Measurements from ENCODE around the gene TNFRSF12A. TPM values are rescaled to one million over a fixed set of nuclear protein-coding genes. Genes with fewer than 3 reads are reported as not detected.
A peak's percentile ranks its signal among the peaks of the same experiment; 100 is the strongest.

TNFRSF12A gene
- total and polyA plus RNA-seq, 2 of the 13 experiments (the other 11 are each of a cell fraction or from before 2014, with no cell fraction given): 61.9 to 66.0 TPM

DNA sequence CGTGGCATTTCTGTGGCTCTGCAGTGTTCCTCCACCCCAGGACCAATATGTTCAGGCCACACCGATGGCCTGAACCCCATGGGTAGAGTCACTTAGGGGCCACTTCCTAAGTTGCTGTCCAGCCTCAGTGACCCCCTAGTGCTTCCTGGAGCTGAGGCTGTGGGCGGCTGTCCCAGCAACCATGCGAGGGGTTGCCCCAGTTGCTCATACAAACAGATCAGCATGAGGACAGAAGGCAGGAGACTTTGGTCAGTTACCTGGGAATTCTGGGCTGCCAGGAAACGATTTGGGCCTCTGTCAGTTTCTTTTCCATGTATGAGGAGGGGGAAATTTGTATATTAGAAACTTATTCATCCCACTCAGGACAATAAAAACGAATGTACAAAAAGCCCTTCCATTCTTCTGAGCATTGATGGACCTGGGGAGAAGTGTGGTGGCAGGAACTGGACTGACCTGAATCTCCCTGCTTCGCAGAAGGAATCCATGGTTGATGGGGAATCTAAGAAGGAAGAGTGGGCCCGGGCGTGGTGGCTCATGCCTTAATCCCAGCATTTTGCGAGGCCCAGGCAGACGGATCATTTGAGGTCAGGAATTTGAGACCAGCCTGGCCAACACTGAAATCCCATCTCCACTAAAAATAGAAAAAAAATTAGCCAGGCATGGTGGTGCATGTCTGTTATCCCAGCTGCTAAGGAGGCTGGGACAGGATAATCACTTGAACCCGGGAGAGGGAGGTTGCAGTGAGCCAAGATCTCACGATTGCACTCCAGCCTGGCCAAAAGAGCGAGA is 40.4 kb downstream of the TNFRSF12A start:
- H3K36me3 ChIP-seq (replicated peaks in 1 of 2; ENCODE audit: control insufficient read depth in 1 of 2, insufficient read depth in 2 of 2, low read length in 2 of 2): no peaks in the 10 kb centered on the region
- H3K27me3 ChIP-seq (ENCODE audit: control insufficient read depth in 1 of 2, insufficient read depth in 2 of 2, low read length in 2 of 2): no peaks in the 10 kb centered on the region; a peak in 1 of 5 replicates
- DNase-seq (ENCODE audit: low spot score): no peak
- H4K20me1 ChIP-seq (ENCODE audit: insufficient read depth, low read length): no peaks in the 10 kb centered on the region
- peak overlapping the region; percentile 77; the same call in 1 of the 2 replicates for H3K9ac ChIP-seq (ENCODE audit: insufficient read depth, low read depth, low read length)
- FAIRE-seq: peak; percentile 4
- no TSS peak for BruUV-seq (replicated peaks)
- intact Hi-C loops (cut with micrococcal nuclease; ENCODE audit: unreplicated experiment): no loop called here
- 39% methylated on average over 12 of the region's 14 CpGs for WGBS (ENCODE audit: low lambda C conversion rate)
- peak overlapping the region in 1 of 3 experiments; percentile 91; a peak in 2 of 6 replicates for H3K4me3 ChIP-seq (replicated peaks in 1 of 3; ENCODE audit: insufficient read depth in 1 of 3, low read depth in 2 of 3, low read length in 3 of 3)
- no peak for TF ChIP-seq KAT2B (IDR thresholded peaks at IDR 0.05; ENCODE audit: borderline replicate concordance, low read depth, low read length)
- TF ChIP-seq ZNF781 (CRISPR knock-in tag; IDR thresholded peaks at IDR 0.05; ENCODE audit: borderline replicate concordance, not compliant biosample characterization): no peak
- no peak for TF ChIP-seq SRY (CRISPR knock-in tag; IDR thresholded peaks at IDR 0.05)
- TF ChIP-seq IRF9 (CRISPR knock-in tag; IDR thresholded peaks at IDR 0.05; ENCODE audit: borderline replicate concordance): 0 out of 2 replicates have a peak, but pooled peaks have one; percentile 24
- in situ Hi-C loops (cut with HindIII; ENCODE audit: extremely low pct_ligation_motif_present, low pct_unique_long_range_greater_than_20kb): no loop called here
- peak overlapping the region; percentile 99 for H3K4me2 ChIP-seq (ENCODE audit: low read depth, low read length)
- no peak overlapping the region for H2AFZ ChIP-seq (ENCODE audit: low read length)
- CTCF ChIA-PET (ENCODE audit: low intra/inter-chr PET ratio, low total read pairs): interaction anchor here (1.3 kb wide), 1 partner anchor 35 kb away, joined by 7 read pairs; no protein-coding TSS in a partner anchor
- peaks cover 3% of the 10 kb centered on the region for H3K79me2 ChIP-seq (ENCODE audit: insufficient read depth, low read length)
- peaks cover 25% of the 10 kb centered on the region for H3K4me1 ChIP-seq (ENCODE audit: insufficient read depth, low read length)
- H3K9me3 ChIP-seq (ENCODE audit: low read length): no peaks in the 10 kb centered on the region
- POLR2A ChIA-PET: interaction anchor here (0.7 to 3.0 kb wide), 9 partner anchors 9 to 1291 kb away, joined by 3 to 30 read pairs (median 6); partner anchors contain the start of genes PAM16, TNFRSF12A and ZNF213
- no peak overlapping the region for H3K27ac ChIP-seq (ENCODE audit: extremely low read length, insufficient read depth, low read length)
- ATAC-seq: no peak

GRCh38 chr16:3062553-3062952 is 42.4 kb downstream of the TNFRSF12A start:
- H3K4me1 ChIP-seq (ENCODE audit: insufficient read depth, low read length): peaks cover 39% of the 10 kb centered on the region
- intact Hi-C loops (cut with micrococcal nuclease; ENCODE audit: unreplicated experiment) (no loop called here), in situ Hi-C loops (cut with HindIII; ENCODE audit: extremely low pct_ligation_motif_present, low pct_unique_long_range_greater_than_20kb) (no loop called here)
- H3K9ac ChIP-seq (ENCODE audit: insufficient read depth, low read depth, low read length): no peak overlapping the region
- no peaks in the 10 kb centered on the region for H4K20me1 ChIP-seq (ENCODE audit: insufficient read depth, low read length)
- ATAC-seq (no peak), DNase-seq (ENCODE audit: low spot score) (no peak), FAIRE-seq (no peak)
- no peak overlapping the region for H3K27ac ChIP-seq (ENCODE audit: extremely low read length, insufficient read depth, low read length)
- H2AFZ ChIP-seq (ENCODE audit: low read length): no peak overlapping the region
- ChIA-PET CTCF (ENCODE audit: low intra/inter-chr PET ratio, low total read pairs) (no interaction called here), POLR2A (interaction anchor here (0.6 kb wide), 1 partner anchor 306 kb away, joined by 3 read pairs; no protein-coding TSS in a partner anchor)
- no peaks in the 10 kb centered on the region; a peak in 2 of 5 replicates for H3K27me3 ChIP-seq (ENCODE audit: control insufficient read depth in 1 of 2, insufficient read depth in 2 of 2, low read length in 2 of 2)
- H3K4me2 ChIP-seq (ENCODE audit: low read depth, low read length): no peak overlapping the region
- no peaks in the 10 kb centered on the region for H3K9me3 ChIP-seq (ENCODE audit: low read length)
- TF ChIP-seq ZNF362 (CRISPR knock-in tag; IDR thresholded peaks at IDR 0.05; ENCODE audit: borderline replicate concordance) (0 out of 2 replicates have a peak, but pooled peaks have one; percentile 28), RAD51 (IDR thresholded peaks at IDR 0.05; ENCODE audit: borderline replicate concordance) (peak; percentile 84), ZNF468 (CRISPR knock-in tag; IDR thresholded peaks at IDR 0.05) (no peak), POLR2AphosphoS2 (IDR thresholded peaks at IDR 0.05; ENCODE audit: low read depth, low read length) (no peak)
- H3K79me2 ChIP-seq (ENCODE audit: insufficient read depth, low read length): peaks cover 17% of the 10 kb centered on the region
- H3K36me3 ChIP-seq (replicated peaks in 1 of 2; ENCODE audit: control insufficient read depth in 1 of 2, insufficient read depth in 2 of 2, low read length in 2 of 2): peaks cover 4 to 5% of the 10 kb centered on the region in 2 experiments; a peak in 1 of 5 replicates
- H3K4me3 ChIP-seq (replicated peaks in 1 of 3; ENCODE audit: insufficient read depth in 1 of 3, low read depth in 2 of 3, low read length in 3 of 3): no peak overlapping the region
- no TSS peak for BruUV-seq (replicated peaks)
- 78% methylated on average over 6 of the region's 6 CpGs for WGBS (ENCODE audit: low lambda C conversion rate)

Measured in HepG2 (cell line).